H9 (cell line): Measurements from ENCODE around the gene KRTAP20-3. TPM values are rescaled to one million over a fixed set of nuclear protein-coding genes. Genes with fewer than 3 reads are reported as not detected.

Experiments used
- DNase-seq: peaks from one replicate; pipeline ENCODE4 v3.0.0-alpha.2; 2017
- H2AFZ ChIP-seq: one replicate; pipeline ENCODE4 v1.6.1; 2013; ENCODE audit warnings: mild to moderate bottlenecking, low read length, control low read depth, moderate library complexity
- H2AK5ac ChIP-seq: 2 replicates; pipeline ENCODE4 v1.6.1; 2013; ENCODE audit warnings: low read length, control low read depth, mixed read lengths; ENCODE audit not compliant: insufficient read length
- H2BK120ac ChIP-seq: one replicate; pipeline ENCODE4 v1.6.1; 2013; ENCODE audit warnings: low read depth, mild to moderate bottlenecking, low read length, control low read depth, inconsistent platforms; ENCODE audit not compliant: poor library complexity, severe bottlenecking
- H2BK12ac ChIP-seq: 2 replicates; pipeline ENCODE4 v1.6.1; 2013; ENCODE audit warnings: low read length, control low read depth, mixed read lengths, low read depth; ENCODE audit not compliant: insufficient read length
- H2BK15ac ChIP-seq: 2 replicates; pipeline ENCODE4 v1.6.1; 2013; ENCODE audit warnings: low read depth, low read length, control low read depth
- H2BK20ac ChIP-seq: one replicate; pipeline ENCODE4 v1.6.1; 2013; ENCODE audit warnings: low read depth, mild to moderate bottlenecking, low read length, control low read depth, inconsistent platforms; ENCODE audit not compliant: poor library complexity, severe bottlenecking
- H2BK5ac ChIP-seq: 2 replicates; pipeline ENCODE4 v1.6.1; 2013; ENCODE audit warnings: low read length, control low read depth, mixed read lengths; ENCODE audit not compliant: insufficient read length
- H3K14ac ChIP-seq: 2 replicates; pipeline ENCODE4 v1.6.1; 2013; ENCODE audit warnings: low read length, control low read depth; ENCODE audit not compliant: insufficient read depth
- H3K18ac ChIP-seq: 2 replicates; pipeline ENCODE4 v1.6.1; 2013; ENCODE audit warnings: low read depth, mild to moderate bottlenecking, mixed read lengths, low read length, control low read depth; ENCODE audit not compliant: insufficient read length
- H3K23ac ChIP-seq: 2 replicates; pipeline ENCODE4 v1.6.1; 2013; ENCODE audit warnings: low read length, control low read depth, mixed read lengths, low read depth; ENCODE audit not compliant: insufficient read length
- H3K23me2 ChIP-seq: 2 replicates; pipeline ENCODE4 v1.6.1; 2013; ENCODE audit warnings: low read depth, mild to moderate bottlenecking, mixed read lengths, low read length, control low read depth; ENCODE audit not compliant: insufficient read length, poor library complexity, severe bottlenecking
- H3K27ac ChIP-seq: 2 replicates; pipeline ENCODE4 v1.5.1; 2013; ENCODE audit warnings: low read length, control low read depth, mixed read lengths, low read depth; ENCODE audit not compliant: insufficient read length
- H3K27me3 ChIP-seq: 2 replicates; pipeline ENCODE4 v1.6.1; 2013; ENCODE audit warnings: low read length, control low read depth, inconsistent platforms; ENCODE audit not compliant: insufficient read depth
- H3K4ac ChIP-seq: 2 replicates; pipeline ENCODE4 v1.6.1; 2013; ENCODE audit warnings: low read depth, mild to moderate bottlenecking, control low read depth, inconsistent platforms, low read length, moderate library complexity
- H3K4me1 ChIP-seq: 2 replicates; pipeline ENCODE4 v1.6.1; 2013; ENCODE audit warnings: low read length, control low read depth, inconsistent platforms; ENCODE audit not compliant: insufficient read depth
- H3K4me2 ChIP-seq: 2 replicates; pipeline ENCODE4 v1.6.1; 2013; ENCODE audit warnings: low read length, control low read depth, mixed read lengths; ENCODE audit not compliant: insufficient read length, insufficient read depth
- H3K56ac ChIP-seq: 2 replicates; pipeline ENCODE4 v1.6.1; 2013; ENCODE audit warnings: low read depth, mild to moderate bottlenecking, mixed read lengths, low read length, control low read depth; ENCODE audit not compliant: insufficient read length
- H3K79me1 ChIP-seq: 2 replicates; pipeline ENCODE4 v1.6.1; 2013; ENCODE audit warnings: low read depth, mild to moderate bottlenecking, moderate library complexity, low read length, control low read depth, inconsistent platforms; ENCODE audit not compliant: insufficient read depth, poor library complexity, severe bottlenecking
- H3K79me2 ChIP-seq: 2 replicates; pipeline ENCODE4 v1.6.1; 2013; ENCODE audit warnings: low read length, control low read depth, inconsistent platforms; ENCODE audit not compliant: insufficient read depth
- H3K9ac ChIP-seq: 2 replicates; pipeline ENCODE4 v1.6.1; 2013; ENCODE audit warnings: low read length, control low read depth, mixed read lengths; ENCODE audit not compliant: insufficient read length; ENCODE audit errors: extremely low read depth
- H3K9me3 ChIP-seq: one replicate; pipeline ENCODE4 v1.6.1; 2013; ENCODE audit warnings: low read depth, low read length, inconsistent platforms; ENCODE audit not compliant: control insufficient read depth
- H3T11ph ChIP-seq: one replicate; pipeline ENCODE4 v1.6.1; 2013; ENCODE audit warnings: mild to moderate bottlenecking, low read length, control low read depth, inconsistent platforms
- H4K20me1 ChIP-seq: one replicate; pipeline ENCODE4 v1.6.1; 2013; ENCODE audit not compliant: control insufficient read depth, insufficient read length, insufficient read depth
- H4K5ac ChIP-seq: 2 replicates; pipeline ENCODE4 v1.6.1; 2013; ENCODE audit warnings: low read depth, mild to moderate bottlenecking, mixed read lengths, low read length, control low read depth; ENCODE audit not compliant: insufficient read length
- H4K8ac ChIP-seq: replicated peaks from 2 replicates; pipeline ENCODE4 v1.6.1; 2013; ENCODE audit warnings: low read length, control low read depth, mixed read lengths, low read depth; ENCODE audit not compliant: insufficient read length
- H4K91ac ChIP-seq: 2 replicates; pipeline ENCODE4 v1.6.1; 2013; ENCODE audit warnings: low read depth, mild to moderate bottlenecking, moderate library complexity, mixed read lengths, low read length, control low read depth; ENCODE audit not compliant: insufficient read length
- H3K27ac Mint-ChIP-seq, 3 experiments: 2 replicates in 2 of 3; 3 replicates in 1 of 3; pipeline ENCODE4 v1.8.0; 2020 to 2021; ENCODE audit warnings: mixed read lengths in 3 of 3, mild to moderate bottlenecking in 1 of 3, moderate library complexity in 1 of 3
- H3K27me3 Mint-ChIP-seq: 2 replicates; pipeline ENCODE4 v1.8.0; 2021; ENCODE audit warnings: low read depth, mild to moderate bottlenecking, moderate library complexity, mixed read lengths
- H3K36me3 Mint-ChIP-seq, 3 experiments: 2 replicates in 2 of 3; 3 replicates in 1 of 3; pipeline ENCODE4 v1.8.0; 2020 to 2021; ENCODE audit warnings: low read depth in 3 of 3, mixed read lengths in 3 of 3; ENCODE audit not compliant: insufficient read depth in 1 of 3
- H3K4me1 Mint-ChIP-seq, 2 experiments: 2 replicates each; pipeline ENCODE4 v1.8.0; 2020; ENCODE audit warnings: mixed read lengths in 2 of 2
- H3K4me3 Mint-ChIP-seq, 2 experiments: 2 replicates in 1 of 2; 3 replicates in 1 of 2; pipeline ENCODE4 v1.8.0; 2020 to 2021; ENCODE audit warnings: mild to moderate bottlenecking in 2 of 2, mixed read lengths in 2 of 2, moderate library complexity in 1 of 2
- H3K9me3 Mint-ChIP-seq, 2 experiments: 2 replicates in 1 of 2; 3 replicates in 1 of 2; pipeline ENCODE4 v1.8.0; 2020; ENCODE audit warnings: mild to moderate bottlenecking in 2 of 2, mixed read lengths in 2 of 2, moderate library complexity in 1 of 2
- WGBS: extraction: QIAGEN DNeasy Blood & Tissue Kit; methylation state at CpG from one replicate; pipeline ENCODE4 v1.1.7; 2013; ENCODE audit warnings: missing lambda C conversion rate, low lambda C conversion rate, mixed read lengths; ENCODE audit not compliant: insufficient read length; ENCODE audit errors: extremely low coverage; 5-methylcytosine and 5-hydroxymethylcytosine counted together
- total RNA-seq: library from RNA; stranded (reverse); gene quantifications from 2 replicates; pipeline ENCODE4 v1.2.1, GENCODE V29; 2021
- TF ChIP-seq, protein P1 (sequence below): fragments of 200-600 bp; sonication (generic); conservative IDR thresholded peaks from 3 replicates; pipeline ENCODE4 v1.8.0; 2021; ENCODE audit warnings: antibody characterized with exemption, mild to moderate bottlenecking

The KRTAP20-3 gene
- total RNA-seq, 1 experiment from 2014 or later = not detected

DNA sequence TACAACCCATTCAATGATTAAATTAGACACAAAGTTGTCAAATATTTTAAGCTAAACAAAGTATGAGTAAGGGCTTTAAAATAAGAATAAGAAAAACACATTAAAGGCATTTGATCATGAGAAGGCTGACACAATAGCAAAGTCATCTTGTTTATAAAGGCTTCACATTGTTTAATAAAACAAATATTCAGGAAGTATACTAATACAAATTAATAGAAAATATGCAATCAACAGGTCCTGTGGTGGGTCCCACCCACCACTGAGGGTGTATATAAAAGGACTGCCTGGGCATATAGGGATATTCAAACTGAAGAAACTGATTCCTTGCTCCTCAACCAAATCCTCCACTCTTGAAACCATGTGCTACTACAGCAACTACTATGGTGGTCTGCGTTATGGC is 7.8 kb upstream of the KRTAP20-3 start, which contains the start of gene KRTAP20-2:
Gene KRTAP20-2 (plus strand): TSS at position 301 of the 400 bp plus-strand sequence. CDS start 58 bp downstream, at position 359.
- no peak within 1 kb of the TSS for H3K23ac ChIP-seq
- H3K4me3 Mint-ChIP-seq = no peak within 1 kb of the TSS
- H2BK12ac ChIP-seq = no peak within 1 kb of the TSS
- no peak within 1 kb of the TSS for H3K4ac ChIP-seq
- H3K9me3 ChIP-seq = no peaks in the 10 kb centered on the region
- no peaks in the 10 kb centered on the region for H3K4me1 ChIP-seq
- no peak within 1 kb of the TSS for H2BK120ac ChIP-seq
- no peaks in the 10 kb centered on the region for H3K79me2 ChIP-seq
- no peak within 1 kb of the TSS for H3K56ac ChIP-seq
- no peak within 1 kb of the TSS for H4K91ac ChIP-seq
- H3K27me3 ChIP-seq = no peaks in the 10 kb centered on the region
- H3K79me1 ChIP-seq = no peaks in the 10 kb centered on the region
- no peak within 1 kb of the TSS for H3K14ac ChIP-seq
- H3K36me3 Mint-ChIP-seq = peaks cover 0 to 34% (median 0%) of the 10 kb centered on the region in 3 experiments; a peak in 2 of 7 replicates
- H3K4me1 Mint-ChIP-seq = no peaks in the 10 kb centered on the region
- H2BK5ac ChIP-seq = no peak within 1 kb of the TSS
- DNase-seq = no peak
- no peak within 1 kb of the TSS for H4K8ac ChIP-seq
- H2AFZ ChIP-seq = no peak within 1 kb of the TSS
- H2BK20ac ChIP-seq = no peak within 1 kb of the TSS
- H3K4me2 ChIP-seq = no peak within 1 kb of the TSS
- no peak within 1 kb of the TSS for H3K27ac Mint-ChIP-seq
- H2AK5ac ChIP-seq = no peak within 1 kb of the TSS
- TF ChIP-seq, protein P1, sequence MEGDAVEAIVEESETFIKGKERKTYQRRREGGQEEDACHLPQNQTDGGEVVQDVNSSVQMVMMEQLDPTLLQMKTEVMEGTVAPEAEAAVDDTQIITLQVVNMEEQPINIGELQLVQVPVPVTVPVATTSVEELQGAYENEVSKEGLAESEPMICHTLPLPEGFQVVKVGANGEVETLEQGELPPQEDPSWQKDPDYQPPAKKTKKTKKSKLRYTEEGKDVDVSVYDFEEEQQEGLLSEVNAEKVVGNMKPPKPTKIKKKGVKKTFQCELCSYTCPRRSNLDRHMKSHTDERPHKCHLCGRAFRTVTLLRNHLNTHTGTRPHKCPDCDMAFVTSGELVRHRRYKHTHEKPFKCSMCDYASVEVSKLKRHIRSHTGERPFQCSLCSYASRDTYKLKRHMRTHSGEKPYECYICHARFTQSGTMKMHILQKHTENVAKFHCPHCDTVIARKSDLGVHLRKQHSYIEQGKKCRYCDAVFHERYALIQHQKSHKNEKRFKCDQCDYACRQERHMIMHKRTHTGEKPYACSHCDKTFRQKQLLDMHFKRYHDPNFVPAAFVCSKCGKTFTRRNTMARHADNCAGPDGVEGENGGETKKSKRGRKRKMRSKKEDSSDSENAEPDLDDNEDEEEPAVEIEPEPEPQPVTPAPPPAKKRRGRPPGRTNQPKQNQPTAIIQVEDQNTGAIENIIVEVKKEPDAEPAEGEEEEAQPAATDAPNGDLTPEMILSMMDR = no peak
- no peak within 1 kb of the TSS for H2BK15ac ChIP-seq
- H4K5ac ChIP-seq = no peak within 1 kb of the TSS
- H3K9ac ChIP-seq = no peak within 1 kb of the TSS
- no peak within 1 kb of the TSS for H3K18ac ChIP-seq
- H3K27me3 Mint-ChIP-seq = peaks cover 4% of the 10 kb centered on the region
- no peak within 1 kb of the TSS for H3T11ph ChIP-seq
- H4K20me1 ChIP-seq = no peaks in the 10 kb centered on the region
- H3K9me3 Mint-ChIP-seq = peaks cover 2 to 21% of the 10 kb centered on the region in 2 experiments; a peak in 2 of 5 replicates
- WGBS = no CpG with 5 or more reads among the region's 1 CpG
- no peak within 1 kb of the TSS for H3K27ac ChIP-seq
- no peaks in the 10 kb centered on the region for H3K23me2 ChIP-seq
